Inflammatory macrophage treated with lipopolysaccharide for 4 hours (primary cell): ENCODE measurements around the gene TMBIM4.
A peak's percentile ranks its signal among the peaks of the same experiment; 100 is the strongest.
"Not testable (repeated sequence)": the region's sequence is repeated elsewhere in the genome, so short reads cannot be mapped to it uniquely, and the experiment has no call there.

Experiments used
- DNase-seq: peaks from one replicate; pipeline ENCODE4 v3.0.0-alpha.2; 2020

Gene TMBIM4

DNA sequence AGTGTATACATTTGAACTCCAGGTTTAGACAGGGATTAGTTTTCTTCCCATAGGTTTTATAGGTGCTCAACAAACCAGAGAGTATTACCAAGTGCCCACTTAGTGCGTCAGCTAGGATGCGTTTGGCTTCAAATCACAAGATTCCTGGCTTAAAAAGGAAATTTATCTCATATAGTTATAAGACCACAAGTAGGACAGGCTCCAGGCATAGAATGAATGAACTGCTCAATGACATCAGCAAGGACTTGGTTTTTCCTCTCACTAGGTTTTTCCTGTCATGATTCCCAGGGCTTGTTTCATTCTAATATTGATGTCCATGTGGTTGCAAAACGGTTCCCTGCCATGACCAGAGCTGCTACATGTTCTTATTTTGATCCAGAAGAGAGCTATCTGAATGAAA is 13.2 kb upstream of the TMBIM4 start:
- DNase-seq: no peak

GRCh38 chr12:66176105-66176900 is 6.5 kb upstream of the TMBIM4 start:
- DNase-seq: peak; percentile 84

- not testable (repeated sequence) for DNase-seq
Observed at GRCh38 chr12:66174391-66175325, 4.9 kb upstream of the TMBIM4 start.

DNA sequence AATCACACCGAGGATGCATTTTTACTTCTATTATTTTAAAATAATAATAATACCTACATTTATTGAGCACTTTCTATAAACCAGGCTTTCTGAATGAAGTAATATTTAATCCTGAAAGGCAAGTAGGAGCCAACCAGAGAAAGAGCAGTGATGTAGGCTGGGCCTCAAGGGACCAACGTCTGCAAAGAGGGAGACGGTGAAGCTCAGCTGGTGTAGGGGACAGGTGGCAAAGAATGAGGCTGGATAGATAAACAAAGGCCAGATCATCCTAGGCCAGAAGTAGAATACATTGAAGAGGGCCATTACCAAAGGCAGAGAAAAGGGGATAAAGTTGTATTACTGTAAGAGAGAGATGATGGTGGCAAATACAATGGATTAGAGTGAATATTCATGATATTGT is 810 bp upstream of the TMBIM4 start:
- DNase-seq: no peak

DNA sequence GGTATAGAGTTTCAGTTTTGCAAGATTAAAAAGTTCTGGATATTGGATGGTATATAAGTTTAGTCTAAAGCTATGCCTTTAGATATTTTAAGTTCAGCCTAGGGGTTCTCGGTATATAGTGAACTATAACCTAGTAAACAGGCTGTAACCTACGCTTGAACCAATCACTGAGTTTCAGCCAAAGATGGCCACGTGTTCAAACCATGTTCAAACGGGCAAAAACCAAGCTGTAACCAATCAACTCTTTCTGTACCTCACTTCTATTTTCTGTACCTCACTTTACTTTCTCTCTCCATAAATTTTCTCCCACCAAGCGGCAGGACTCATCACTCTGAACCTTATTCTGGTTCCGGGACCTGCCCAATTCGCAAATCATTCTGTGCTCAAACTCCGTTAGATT is 1.4 kb downstream of the TMBIM4 start:
- no peak for DNase-seq

GRCh38 chr12:66166561-66166960 is 3.2 kb downstream of the TMBIM4 start:
- DNase-seq: no peak

GRCh38 chr12:66165141-66165540 is 4.7 kb downstream of the TMBIM4 start:
- DNase-seq: no peak

DNA sequence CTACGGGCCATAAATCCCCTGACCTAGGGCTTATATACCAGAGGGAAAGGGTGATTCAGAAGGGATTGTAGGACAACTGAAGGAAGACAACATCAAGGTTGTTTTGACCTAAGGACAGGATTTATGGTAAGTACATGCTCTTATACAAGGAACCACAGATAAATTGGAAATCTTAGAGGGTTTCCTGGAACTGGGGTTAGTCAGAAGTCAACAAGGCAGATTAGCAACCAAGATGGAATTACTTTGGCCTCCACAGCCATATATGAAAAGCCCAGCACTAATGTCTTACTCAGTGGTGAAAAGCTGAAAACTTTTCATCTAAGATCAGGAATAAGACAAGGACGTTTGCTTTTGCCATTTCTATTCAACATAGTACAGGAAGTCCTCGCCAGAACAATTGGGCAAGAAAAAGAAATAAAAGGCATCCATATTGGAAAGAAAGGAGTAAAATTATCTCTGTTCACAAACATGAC is 5.4 kb downstream of the TMBIM4 start:
- DNase-seq: no peak

DNA sequence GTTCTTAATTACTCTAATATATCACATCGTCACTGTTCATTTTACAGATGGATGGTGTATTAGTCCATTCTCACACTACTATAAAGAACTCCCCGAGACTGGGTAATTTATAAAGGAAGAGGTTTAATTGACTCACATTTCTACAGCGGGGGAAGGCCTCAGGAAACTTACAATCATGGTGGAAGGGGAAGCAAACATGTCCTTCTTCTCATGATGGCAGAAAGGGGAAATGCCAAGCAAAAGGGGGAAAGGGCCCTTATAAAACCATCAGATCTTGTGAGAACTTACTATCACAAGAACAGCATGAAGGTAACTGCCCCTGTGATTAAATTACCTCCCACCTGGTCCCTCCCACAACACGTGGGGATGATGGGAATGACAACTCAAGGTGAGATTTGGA is 6.5 kb downstream of the TMBIM4 start:
- DNase-seq: no peak

- no peak for DNase-seq
Observed at GRCh38 chr12:66162701-66163100, 7.1 kb downstream of the TMBIM4 start.

- DNase-seq: no peak
Observed at GRCh38 chr12:66160704-66161103, 9.1 kb downstream of the TMBIM4 start.

DNA sequence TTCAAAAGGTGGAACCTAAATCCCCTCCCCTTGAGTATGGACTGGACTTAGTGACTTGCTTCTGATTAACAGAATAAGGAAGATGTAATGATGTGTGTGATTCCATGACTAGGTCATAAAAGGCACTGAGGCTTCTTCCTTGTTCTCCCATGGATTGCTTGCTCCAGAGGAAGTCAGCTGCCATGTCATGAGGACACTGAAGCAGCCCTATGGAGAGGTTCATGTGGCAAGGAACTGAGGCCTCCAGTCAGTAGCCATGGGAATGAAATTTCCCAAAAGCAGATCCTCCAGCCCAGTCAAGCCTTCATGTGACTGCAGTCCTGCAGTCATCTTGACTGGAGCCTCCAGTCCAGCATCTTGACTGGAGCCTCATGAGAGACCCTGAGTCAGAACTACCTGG is 10.7 kb downstream of the TMBIM4 start:
- peak; percentile 54 for DNase-seq

DNA sequence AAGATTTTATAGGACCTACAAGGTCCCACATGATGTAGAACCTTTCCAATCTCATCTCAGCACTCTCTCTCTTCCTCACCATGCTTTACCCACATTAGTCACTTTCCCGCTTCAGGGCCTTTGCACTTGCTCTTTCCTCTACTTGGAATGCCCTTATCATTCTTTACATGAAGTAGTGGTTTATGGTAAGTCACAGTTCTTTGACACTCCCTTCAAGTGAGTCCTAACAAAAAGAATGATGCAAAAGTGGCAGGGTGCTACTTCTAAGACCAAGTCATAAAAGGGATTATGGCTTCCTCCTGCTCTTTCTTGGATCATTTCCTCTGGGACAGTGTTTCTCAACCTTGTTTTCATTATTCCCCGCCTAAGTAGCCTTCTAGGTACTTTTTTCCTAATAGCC is 13.1 kb downstream of the TMBIM4 start:
- DNase-seq: no peak

GRCh38 chr12:66154776-66155175 is 15.0 kb downstream of the TMBIM4 start:
- DNase-seq: no peak

GRCh38 chr12:66152732-66153131 is 17.1 kb downstream of the TMBIM4 start:
- DNase-seq: peak; percentile 63

DNA sequence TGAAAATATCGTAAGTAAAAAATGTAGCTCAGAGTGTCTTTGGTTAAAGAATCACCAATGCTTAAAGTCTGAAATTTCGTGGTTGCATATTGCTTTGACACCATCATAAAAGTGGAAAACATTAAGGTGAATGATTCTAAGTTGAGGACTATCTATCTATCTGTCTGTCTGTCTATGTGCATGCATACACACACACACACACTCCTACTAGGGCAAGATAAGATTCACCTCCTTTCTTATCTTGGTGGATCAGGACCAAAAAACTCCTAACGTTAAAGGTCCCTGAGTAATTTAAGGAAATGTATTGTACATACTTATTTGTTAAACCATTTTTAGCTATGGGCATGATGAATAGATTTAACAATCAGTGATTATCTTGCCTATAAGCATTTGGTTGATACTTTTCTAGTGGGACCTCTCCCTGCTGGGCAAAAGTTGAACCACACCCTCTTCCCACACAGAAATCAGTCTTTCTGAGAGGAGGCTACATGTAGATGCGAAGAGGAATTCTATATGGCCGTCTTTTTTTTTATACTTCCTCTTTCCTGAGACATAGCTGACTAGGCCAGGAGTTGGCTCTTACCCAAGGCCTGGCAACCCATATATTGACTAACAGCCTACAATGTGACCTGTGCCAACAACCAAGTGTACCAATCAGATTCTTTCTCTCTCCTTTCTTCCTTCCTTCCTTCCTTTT is 19.9 kb downstream of the TMBIM4 start:
- DNase-seq: peak; percentile 91

DNA sequence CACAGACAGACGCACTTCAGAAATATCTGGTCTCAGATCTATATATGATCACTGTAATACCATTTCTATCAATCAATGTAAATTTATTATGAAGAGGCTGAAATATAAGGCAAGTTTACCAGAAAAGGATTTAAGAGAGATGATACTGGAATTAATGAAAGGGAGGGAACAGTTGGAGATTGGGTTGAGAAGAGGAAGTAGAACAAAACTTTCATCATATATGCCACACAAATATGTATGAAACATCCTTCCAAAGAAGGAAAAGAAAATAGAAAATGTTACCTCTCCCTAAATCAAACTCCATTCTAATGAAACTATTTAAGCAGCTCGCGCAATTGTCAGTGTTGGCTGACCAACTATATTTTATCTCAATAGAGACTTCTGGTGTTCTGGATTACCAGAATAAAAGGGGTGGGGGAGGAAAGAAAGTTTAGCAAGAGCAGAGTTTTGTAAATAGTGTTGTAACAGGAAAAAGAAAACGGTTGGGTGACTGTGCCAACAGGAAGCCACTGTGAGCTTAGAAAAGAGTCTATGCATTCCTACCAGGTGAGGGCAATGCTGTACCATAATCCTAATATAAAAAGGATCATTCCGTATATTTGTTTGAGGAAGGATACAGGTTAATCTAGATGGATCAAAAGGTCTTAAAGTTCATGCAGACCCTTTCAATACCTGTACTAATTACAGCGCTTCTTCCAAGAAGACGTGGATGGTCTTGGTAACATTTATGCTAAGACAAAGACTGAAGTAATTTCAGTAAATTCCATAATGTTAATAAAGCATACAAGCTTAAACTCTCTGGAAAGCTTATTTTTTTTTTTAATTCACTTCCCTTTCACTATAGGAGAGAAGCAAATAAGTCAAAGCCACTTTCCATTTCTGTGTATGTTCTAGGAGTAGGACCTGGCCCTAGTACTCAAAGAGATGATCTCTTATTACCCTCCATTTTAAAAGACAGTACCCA is 24.7 kb downstream of the TMBIM4 start:
- DNase-seq: peak; percentile 82

DNA sequence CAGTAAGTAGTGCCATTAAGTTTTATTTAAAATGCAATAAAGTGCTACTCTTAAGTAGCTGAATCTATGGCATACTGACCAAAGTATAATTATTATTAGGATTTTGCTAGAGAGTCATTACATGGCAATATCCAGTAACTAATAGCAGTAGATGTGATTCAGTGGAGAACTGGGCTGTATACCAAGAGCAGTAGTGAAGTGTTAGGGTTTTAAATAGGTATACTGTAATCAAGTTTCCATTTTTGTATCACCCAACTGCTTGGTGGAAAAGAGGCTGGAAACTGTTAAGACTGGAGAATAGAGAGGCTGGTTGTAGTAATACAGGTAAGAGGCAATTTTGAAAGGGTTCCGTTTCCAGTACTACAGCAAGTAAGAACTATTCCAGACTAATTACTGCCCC is 25.9 kb downstream of the TMBIM4 start:
- DNase-seq: no peak

DNA sequence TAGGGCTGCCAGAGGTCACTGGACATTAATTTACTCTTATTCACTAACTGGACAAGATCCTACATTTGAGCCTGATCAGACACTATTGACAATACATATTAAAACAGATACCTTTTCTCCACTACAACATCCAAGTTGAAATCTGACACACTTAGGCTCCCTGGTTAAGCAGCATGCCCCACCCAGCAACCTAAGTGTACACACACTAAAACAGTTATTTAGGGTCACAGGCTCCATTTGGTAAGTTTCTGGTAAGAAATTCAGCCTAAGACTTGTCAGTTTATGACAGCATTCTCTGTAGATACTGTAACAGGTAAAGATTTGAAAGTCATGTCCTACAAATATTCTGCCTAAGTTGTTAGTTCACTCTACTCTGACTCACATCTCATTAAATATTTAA is 27.0 kb downstream of the TMBIM4 start:
- no peak for DNase-seq

DNA sequence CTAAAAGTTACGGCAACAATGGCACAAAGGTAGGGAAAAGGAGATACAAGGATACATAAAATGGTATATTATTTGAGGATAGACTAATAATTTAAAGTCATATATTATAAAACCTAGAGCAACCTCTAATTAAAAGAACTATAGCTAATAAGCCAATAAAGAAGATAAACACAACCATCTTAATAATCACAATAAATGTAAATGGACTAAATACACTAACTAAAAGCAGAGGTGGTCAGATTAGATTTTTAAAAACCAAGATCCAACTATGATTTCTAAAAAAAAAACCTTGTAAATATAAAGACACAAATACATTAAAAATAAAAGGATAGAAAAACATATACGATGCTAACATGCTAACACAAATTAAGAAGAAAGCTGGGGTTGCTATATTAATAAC is 28.5 kb downstream of the TMBIM4 start:
- DNase-seq: no peak

DNA sequence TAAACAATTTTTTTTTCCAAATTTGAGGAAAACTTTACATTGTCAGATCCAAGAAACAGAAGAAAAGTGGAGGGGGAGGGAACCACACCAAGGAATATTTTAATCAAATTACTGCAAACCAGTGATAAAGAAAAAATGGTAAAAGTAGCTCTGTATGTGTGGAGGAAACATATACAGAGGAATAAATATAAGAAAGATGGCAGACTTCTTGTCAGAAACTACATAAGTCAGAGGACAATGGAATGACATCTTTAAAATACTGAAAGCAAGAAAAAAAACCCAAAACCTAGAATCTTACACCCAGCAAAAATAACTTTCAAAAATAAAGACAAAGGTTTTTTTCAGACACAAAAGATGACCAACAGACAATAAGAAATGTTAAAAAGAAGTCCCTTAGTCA is 29.1 kb downstream of the TMBIM4 start:
- DNase-seq: no peak

DNA sequence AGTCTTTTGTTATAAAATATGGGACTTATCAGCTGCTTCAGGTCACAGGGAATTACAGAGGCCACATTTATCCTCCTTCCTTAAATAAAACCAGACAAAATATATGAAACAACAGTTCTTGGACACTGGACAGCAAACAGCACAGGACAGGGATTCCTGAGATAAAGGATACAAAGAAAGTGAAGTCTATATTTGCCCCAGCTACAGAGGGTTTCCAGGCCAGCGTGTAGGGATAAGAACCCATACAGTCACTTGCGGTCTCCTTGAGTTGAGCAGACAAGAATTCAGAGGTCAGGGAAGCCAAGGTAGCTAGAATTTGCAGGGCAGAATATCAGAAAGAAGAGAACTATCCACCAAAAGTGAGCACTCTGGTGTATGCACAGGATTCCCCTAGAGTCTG is 30.5 kb downstream of the TMBIM4 start:
- no peak for DNase-seq
